GM12864 (cell line): Measurements from ENCODE around the gene FBXO8.

Experiments used
- DNase-seq: peaks from one replicate; pipeline ENCODE4 v3.0.0-alpha.2; 2011; ENCODE audit warnings: low read depth
- H3K4me3 ChIP-seq: 2 replicates; pipeline ENCODE4 v1.5.1; 2011; ENCODE audit warnings: mild to moderate bottlenecking, low read depth, low read length, control low read depth
- CTCF ChIP-seq: IDR thresholded peaks from 2 replicates; pipeline ENCODE4 v1.5.1; 2011; ENCODE audit warnings: low read depth, mild to moderate bottlenecking, moderate library complexity, low read length, control low read depth, inconsistent platforms; ENCODE audit errors: missing control alignments

FBXO8 gene

GRCh38 chr4:174317531-174317930 lies 34.1 kb upstream of the FBXO8 start:
- H3K4me3 ChIP-seq, result no peak overlapping the region
- no peak for TF ChIP-seq CTCF
- DNase-seq, result no peak

- H3K4me3 ChIP-seq, result no peak overlapping the region
- no peak for DNase-seq
- no peak for TF ChIP-seq CTCF
Measured at GRCh38 chr4:174316954-174317353, 33.5 kb upstream of the FBXO8 start.

- no peak for DNase-seq
- no peak overlapping the region for H3K4me3 ChIP-seq
- TF ChIP-seq CTCF, result no peak
Measured at GRCh38 chr4:174316546-174316945, 33.1 kb upstream of the FBXO8 start.

GRCh38 chr4:174314770-174315169 lies 31.3 kb upstream of the FBXO8 start:
- DNase-seq, result no peak
- H3K4me3 ChIP-seq, result no peak overlapping the region
- TF ChIP-seq CTCF, result no peak

GRCh38 chr4:174314274-174314673 lies 30.8 kb upstream of the FBXO8 start:
- DNase-seq, result no peak
- TF ChIP-seq CTCF, result no peak
- H3K4me3 ChIP-seq, result no peak overlapping the region

- DNase-seq, result no peak
- TF ChIP-seq CTCF, result no peak
- no peak overlapping the region for H3K4me3 ChIP-seq
Measured at GRCh38 chr4:174312993-174313392, 29.5 kb upstream of the FBXO8 start.

- DNase-seq, result no peak
- H3K4me3 ChIP-seq, result no peak overlapping the region
- TF ChIP-seq CTCF, result no peak
Measured at GRCh38 chr4:174307694-174308093, 24.2 kb upstream of the FBXO8 start.
